GM10266 (cell line): Measurements from ENCODE around the gene DCLK1.

ENCODE experiments used
- DNase-seq: peaks from one replicate; pipeline ENCODE4 v3.0.0; 2012; ENCODE audit errors: extremely low spot score
- TF ChIP-seq, protein P1 (sequence below): IDR thresholded peaks from 2 replicates; pipeline ENCODE4 v1.5.1; 2012; ENCODE audit warnings: mild to moderate bottlenecking, low read depth; ENCODE audit not compliant: control insufficient read depth, insufficient read depth; ENCODE audit errors: missing control alignments

Gene DCLK1

GRCh38 chr13:36061621-36062020 is 69.6 kb downstream of the DCLK1 start:
- TF ChIP-seq, protein P1, sequence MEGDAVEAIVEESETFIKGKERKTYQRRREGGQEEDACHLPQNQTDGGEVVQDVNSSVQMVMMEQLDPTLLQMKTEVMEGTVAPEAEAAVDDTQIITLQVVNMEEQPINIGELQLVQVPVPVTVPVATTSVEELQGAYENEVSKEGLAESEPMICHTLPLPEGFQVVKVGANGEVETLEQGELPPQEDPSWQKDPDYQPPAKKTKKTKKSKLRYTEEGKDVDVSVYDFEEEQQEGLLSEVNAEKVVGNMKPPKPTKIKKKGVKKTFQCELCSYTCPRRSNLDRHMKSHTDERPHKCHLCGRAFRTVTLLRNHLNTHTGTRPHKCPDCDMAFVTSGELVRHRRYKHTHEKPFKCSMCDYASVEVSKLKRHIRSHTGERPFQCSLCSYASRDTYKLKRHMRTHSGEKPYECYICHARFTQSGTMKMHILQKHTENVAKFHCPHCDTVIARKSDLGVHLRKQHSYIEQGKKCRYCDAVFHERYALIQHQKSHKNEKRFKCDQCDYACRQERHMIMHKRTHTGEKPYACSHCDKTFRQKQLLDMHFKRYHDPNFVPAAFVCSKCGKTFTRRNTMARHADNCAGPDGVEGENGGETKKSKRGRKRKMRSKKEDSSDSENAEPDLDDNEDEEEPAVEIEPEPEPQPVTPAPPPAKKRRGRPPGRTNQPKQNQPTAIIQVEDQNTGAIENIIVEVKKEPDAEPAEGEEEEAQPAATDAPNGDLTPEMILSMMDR = no peak
- DNase-seq = no peak

- TF ChIP-seq, protein P1 = no peak
- no peak for DNase-seq
These were observed 70.1 kb downstream of the DCLK1 start for GRCh38 chr13:36061054-36061453.

- DNase-seq = no peak
- TF ChIP-seq, protein P1 = no peak
These were observed 71.9 kb downstream of the DCLK1 start for GRCh38 chr13:36059321-36059720.

DNA sequence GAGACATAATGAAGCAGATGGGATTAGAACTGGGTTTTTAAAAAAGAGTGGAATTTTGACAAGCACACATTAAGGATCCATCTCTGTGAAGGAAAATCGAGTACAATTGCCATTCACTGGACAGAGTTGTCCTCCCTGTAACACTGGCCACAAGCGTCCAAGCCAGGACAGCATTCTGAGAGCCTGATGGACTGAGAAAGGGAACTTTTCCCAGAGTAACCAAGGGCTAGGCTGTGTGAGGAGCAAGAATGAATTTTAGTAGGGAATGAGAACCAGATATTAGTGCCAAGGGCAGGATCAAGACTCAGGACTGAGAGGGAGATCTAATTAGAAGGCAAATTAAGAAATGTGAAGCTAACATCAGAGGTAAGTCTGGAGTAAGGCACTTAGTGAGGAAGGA is 73.1 kb downstream of the DCLK1 start:
- TF ChIP-seq, protein P1 = no peak

GRCh38 chr13:36057547-36057946 is 73.6 kb downstream of the DCLK1 start:
- TF ChIP-seq, protein P1 = no peak
- DNase-seq = no peak

More for the DNA sequence above, 73.1 kb downstream of the DCLK1 start:
- DNase-seq = no peak

DNA sequence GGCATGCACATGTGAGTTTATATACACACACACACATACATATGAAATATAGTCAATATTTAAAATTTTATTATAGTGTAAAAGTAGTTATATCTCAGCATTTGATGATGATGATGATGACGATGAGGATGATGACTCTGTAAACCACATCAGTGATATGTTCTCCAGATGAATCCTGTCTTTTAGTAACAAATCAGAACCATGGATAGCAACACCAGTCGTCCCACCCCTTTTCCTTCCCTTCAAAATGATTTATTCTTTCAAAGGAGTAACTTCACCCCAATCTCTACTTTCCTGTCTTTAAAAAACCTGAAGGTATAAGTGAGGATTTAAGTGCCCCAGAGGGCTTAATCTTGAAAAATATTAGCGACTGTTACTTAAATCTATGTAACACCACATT is 74.1 kb downstream of the DCLK1 start:
- TF ChIP-seq, protein P1 = no peak
- DNase-seq = no peak

GRCh38 chr13:36055366-36055765 is 75.8 kb downstream of the DCLK1 start:
- no peak for DNase-seq
- TF ChIP-seq, protein P1 = no peak

DNA sequence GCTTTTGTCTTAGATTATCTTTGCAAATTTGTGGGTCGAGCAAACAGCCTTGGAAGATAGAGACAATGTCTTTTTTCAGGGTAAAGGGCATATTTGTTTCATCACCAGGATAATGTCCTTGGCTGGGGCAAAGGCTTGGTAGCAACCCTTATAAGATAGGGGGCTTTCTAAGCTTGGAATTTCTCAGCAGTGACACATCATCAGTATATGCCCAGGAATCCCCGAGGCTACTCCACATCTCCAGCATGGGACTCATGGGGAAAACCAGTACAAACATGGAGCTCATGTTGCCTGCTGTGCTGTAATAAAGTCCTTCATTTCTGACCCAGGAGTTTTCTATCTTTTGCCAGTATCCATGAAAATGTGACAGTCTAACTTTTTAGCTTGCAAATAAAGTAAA is 77.1 kb downstream of the DCLK1 start:
- TF ChIP-seq, protein P1 = no peak
- DNase-seq = no peak
